ENCODE measurements around the gene CDT1.

- TF ChIP-seq EZH2 (IDR thresholded peaks at IDR 0.05; ENCODE audit: insufficient read depth, poor library complexity, severe bottlenecking) (no peak), EZH2phosphoT487 (IDR thresholded peaks at IDR 0.05; ENCODE audit: insufficient read depth, low read depth) (no peak)
Observed at GRCh38 chr16:88809068-88809675, 5.6 kb downstream of the CDT1 start.
